Endothelial cell (in vitro differentiated cells): ENCODE measurements around the gene FNDC4. TPM values are rescaled to one million over a fixed set of nuclear protein-coding genes. Genes with fewer than 3 reads are reported as not detected.

Source experiments
- DNase-seq: peaks from one replicate; pipeline ENCODE4 v3.0.0; 2021; ENCODE audit warnings: low spot score
- H3K27ac Mint-ChIP-seq: one replicate; pipeline ENCODE4 v1.8.0; 2021; ENCODE audit warnings: mixed read lengths, inconsistent platforms; ENCODE audit not compliant: unreplicated experiment
- H3K27me3 Mint-ChIP-seq: one replicate; pipeline ENCODE4 v1.8.0; 2021; ENCODE audit warnings: mild to moderate bottlenecking, moderate library complexity, mixed read lengths, inconsistent platforms; ENCODE audit not compliant: unreplicated experiment
- H3K36me3 Mint-ChIP-seq: one replicate; pipeline ENCODE4 v1.8.0; 2021; ENCODE audit warnings: mild to moderate bottlenecking, low read depth, mixed read lengths, inconsistent platforms; ENCODE audit not compliant: unreplicated experiment
- H3K4me1 Mint-ChIP-seq: one replicate; pipeline ENCODE4 v1.8.0; 2021; ENCODE audit warnings: mild to moderate bottlenecking, mixed read lengths, inconsistent platforms; ENCODE audit not compliant: unreplicated experiment
- H3K4me3 Mint-ChIP-seq: one replicate; pipeline ENCODE4 v1.8.0; 2021; ENCODE audit warnings: mild to moderate bottlenecking, mixed read lengths, inconsistent platforms; ENCODE audit not compliant: unreplicated experiment
- H3K9me3 Mint-ChIP-seq: one replicate; pipeline ENCODE4 v1.8.0; 2021; ENCODE audit warnings: mixed read lengths, inconsistent platforms; ENCODE audit not compliant: unreplicated experiment
- total RNA-seq: library from RNA; stranded (reverse); fragmentation: NEBNext Ultra II Directional; extraction: Animal tissue kit (Norgen Biotek cat#: 25700); gene quantifications from one replicate; pipeline ENCODE4 v1.2.1, GENCODE V29; 2021; ENCODE audit not compliant: unreplicated experiment
- TF ChIP-seq, protein P1 (sequence below): fragments of 200-600 bp; sonication (generic); IDR thresholded peaks from one replicate; pipeline ENCODE4 v1.5.0; 2021; ENCODE audit warnings: antibody characterized with exemption; ENCODE audit not compliant: unreplicated experiment

FNDC4 gene
- total RNA-seq, 1 donor from 2014 or later: 26.4 TPM

DNA sequence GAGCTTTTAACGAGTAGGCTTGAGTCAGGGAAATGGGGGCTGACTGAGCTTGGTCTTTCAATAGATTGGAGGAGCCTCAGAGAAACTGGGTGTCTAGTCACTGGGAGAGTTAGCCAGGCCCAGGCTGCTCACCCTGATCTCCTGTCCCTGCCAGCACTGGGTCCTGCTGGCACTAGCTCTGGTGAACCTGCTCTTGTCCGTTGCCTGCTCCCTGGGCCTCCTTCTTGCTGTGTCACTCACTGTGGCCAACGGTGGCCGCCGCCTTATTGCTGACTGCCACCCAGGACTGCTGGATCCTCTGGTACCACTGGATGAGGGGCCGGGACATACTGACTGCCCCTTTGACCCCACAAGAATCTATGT, 52.1 kb downstream of the FNDC4 start:
- no peaks in the 10 kb centered on the region for H3K9me3 Mint-ChIP-seq
- H3K4me3 Mint-ChIP-seq: peak overlapping the region; percentile 22
- H3K27ac Mint-ChIP-seq: no peak overlapping the region
- peaks cover 17% of the 10 kb centered on the region for H3K4me1 Mint-ChIP-seq
- no peak for DNase-seq
- TF ChIP-seq, protein P1, sequence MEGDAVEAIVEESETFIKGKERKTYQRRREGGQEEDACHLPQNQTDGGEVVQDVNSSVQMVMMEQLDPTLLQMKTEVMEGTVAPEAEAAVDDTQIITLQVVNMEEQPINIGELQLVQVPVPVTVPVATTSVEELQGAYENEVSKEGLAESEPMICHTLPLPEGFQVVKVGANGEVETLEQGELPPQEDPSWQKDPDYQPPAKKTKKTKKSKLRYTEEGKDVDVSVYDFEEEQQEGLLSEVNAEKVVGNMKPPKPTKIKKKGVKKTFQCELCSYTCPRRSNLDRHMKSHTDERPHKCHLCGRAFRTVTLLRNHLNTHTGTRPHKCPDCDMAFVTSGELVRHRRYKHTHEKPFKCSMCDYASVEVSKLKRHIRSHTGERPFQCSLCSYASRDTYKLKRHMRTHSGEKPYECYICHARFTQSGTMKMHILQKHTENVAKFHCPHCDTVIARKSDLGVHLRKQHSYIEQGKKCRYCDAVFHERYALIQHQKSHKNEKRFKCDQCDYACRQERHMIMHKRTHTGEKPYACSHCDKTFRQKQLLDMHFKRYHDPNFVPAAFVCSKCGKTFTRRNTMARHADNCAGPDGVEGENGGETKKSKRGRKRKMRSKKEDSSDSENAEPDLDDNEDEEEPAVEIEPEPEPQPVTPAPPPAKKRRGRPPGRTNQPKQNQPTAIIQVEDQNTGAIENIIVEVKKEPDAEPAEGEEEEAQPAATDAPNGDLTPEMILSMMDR: no peak
- peaks cover 6% of the 10 kb centered on the region for H3K27me3 Mint-ChIP-seq
- H3K36me3 Mint-ChIP-seq: peaks cover 45% of the 10 kb centered on the region

DNA sequence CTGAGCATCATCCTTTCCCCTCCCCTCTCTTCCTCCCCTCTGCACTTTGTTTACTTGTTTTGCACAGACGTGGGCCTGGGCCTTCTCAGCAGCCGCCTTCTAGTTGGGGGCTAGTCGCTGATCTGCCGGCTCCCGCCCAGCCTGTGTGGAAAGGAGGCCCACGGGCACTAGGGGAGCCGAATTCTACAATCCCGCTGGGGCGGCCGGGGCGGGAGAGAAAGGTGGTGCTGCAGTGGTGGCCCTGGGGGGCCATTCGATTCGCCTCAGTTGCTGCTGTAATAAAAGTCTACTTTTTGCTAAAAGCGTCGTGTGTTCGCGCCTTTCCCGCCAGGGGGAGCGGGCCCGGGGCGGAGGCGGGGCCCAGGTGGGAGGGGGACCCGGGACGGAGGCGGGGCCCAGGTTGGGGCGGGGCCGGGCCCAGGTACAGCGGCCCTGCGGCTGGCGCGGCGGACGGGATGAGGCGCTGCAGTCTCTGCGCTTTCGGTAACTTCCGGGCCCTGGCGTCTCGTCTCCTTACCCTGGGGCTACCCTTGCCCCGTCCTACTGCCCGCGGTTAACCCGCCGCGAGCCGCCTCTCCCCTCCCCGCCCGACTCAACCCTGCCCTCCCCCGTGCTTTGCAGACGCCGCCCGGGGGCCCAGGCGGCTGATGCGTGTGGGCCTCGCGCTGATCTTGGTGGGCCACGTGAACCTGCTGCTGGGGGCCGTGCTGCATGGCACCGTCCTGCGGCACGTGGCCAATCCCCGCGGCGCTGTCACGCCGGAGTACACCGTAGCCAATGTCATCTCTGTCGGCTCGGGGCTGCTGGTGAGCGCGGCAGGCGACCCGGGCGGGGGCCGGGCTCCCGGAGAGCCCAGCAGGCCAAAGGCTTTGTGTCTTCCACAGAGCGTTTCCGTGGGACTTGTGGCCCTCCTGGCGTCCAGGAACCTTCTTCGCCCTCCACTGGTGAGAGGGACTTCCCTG, 52.8 kb downstream of the FNDC4 start, which contains the start of gene KRTCAP3:
Gene KRTCAP3 (plus strand): TSS at position 424 of the 962 bp plus-strand sequence. CDS start 32 bp downstream, at position 456.
- H3K36me3 Mint-ChIP-seq: peaks cover 39% of the 10 kb centered on the region

More for the DNA sequence above, 52.8 kb downstream of the FNDC4 start, which contains the start of gene KRTCAP3:
- Mint-ChIP-seq H3K27ac (no peak within 1 kb of the TSS), H3K27me3 (peaks cover 6% of the 10 kb centered on the region), H3K4me1 (peaks cover 17% of the 10 kb centered on the region), H3K4me3 (peak within 1 kb of the TSS; percentile 60), H3K9me3 (no peaks in the 10 kb centered on the region)
- DNase-seq: peak; percentile 52
- TF ChIP-seq, protein P1: peak; percentile 52

Other genes with a start within 250 kb of the FNDC4 start
- gene SLC30A3, start 232.2 kb downstream of the FNDC4 start, total RNA-seq: not detected
- gene DNAJC5G, start 219.8 kb downstream of the FNDC4 start, total RNA-seq: not detected
- not detected for gene TRIM54, start 212.8 kb downstream of the FNDC4 start, total RNA-seq
- 1.5 TPM for gene UCN, start 186.8 kb downstream of the FNDC4 start, total RNA-seq
- 55.0 TPM for gene MPV17, start 172.1 kb downstream of the FNDC4 start, total RNA-seq
- 61.4 TPM for gene GTF3C2, start 138.4 kb downstream of the FNDC4 start, total RNA-seq
- 48.6 TPM for gene EIF2B4, start 124.9 kb downstream of the FNDC4 start, total RNA-seq
- gene SNX17, start 124.6 kb downstream of the FNDC4 start, total RNA-seq: 90.5 TPM
- 20.8 TPM for gene ZNF513, start 114.5 kb downstream of the FNDC4 start, total RNA-seq
- 127 TPM for gene PPM1G, start 85.6 kb downstream of the FNDC4 start, total RNA-seq
- 117 TPM for gene NRBP1, start 66.6 kb downstream of the FNDC4 start, total RNA-seq
- 4.6 TPM for gene KRTCAP3, start 52.8 kb downstream of the FNDC4 start, total RNA-seq
- 32.2 TPM for gene IFT172, start 5.5 kb downstream of the FNDC4 start, total RNA-seq
- gene GCKR, start 1.6 kb upstream of the FNDC4 start, total RNA-seq: 0.59 TPM
- gene ZNF512, start 87.8 kb upstream of the FNDC4 start, total RNA-seq: 30.1 TPM
- gene CCDC121, start 133.8 kb upstream of the FNDC4 start, total RNA-seq: 4.7 TPM
- 39.7 TPM for gene GPN1, start 133.8 kb upstream of the FNDC4 start, total RNA-seq
- gene SUPT7L, start 168.4 kb upstream of the FNDC4 start, total RNA-seq: 39.1 TPM
- gene SLC4A1AP, start 168.7 kb upstream of the FNDC4 start, total RNA-seq: 19.8 TPM